H1 (cell line): ENCODE measurements around the gene MTNR1A. TPM values are rescaled to one million over a fixed set of nuclear protein-coding genes. Genes with fewer than 3 reads are reported as not detected.

ENCODE experiments used
- CTCF ChIA-PET: fragments of 300-600 bp; sonication (Branson Sonifier 250); formaldehyde crosslinking; loops from one replicate; lab custom pipeline; 2021; ENCODE audit not compliant: partially characterized antibody; lab: Charles Lee
- POLR2A ChIA-PET: fragments of 300-600 bp; sonication (Branson Sonifier 250); formaldehyde crosslinking; loops from one replicate; lab custom pipeline; 2021; ENCODE audit warnings: inconsistent platforms; ENCODE audit not compliant: partially characterized antibody; lab: Charles Lee
- DNase-seq, 2 experiments: peaks; one replicate each; pipeline versions ENCODE4 v3.0.0 to v3.0.0-alpha.2; 2010 to 2022; ENCODE audit warnings: low spot score in 2 of 2, low read depth in 1 of 2, mixed read lengths in 1 of 2
- FAIRE-seq: peaks from 2 replicates; lab custom pipeline; 2011; peaks lifted over from hg19 to GRCh38; lab: Jason Lieb, UNC
- H2AFZ ChIP-seq: 2 replicates; pipeline ENCODE4 v1.8.1; 2012; ENCODE audit warnings: low read length, inconsistent platforms
- H2AK5ac ChIP-seq: 2 replicates; pipeline ENCODE4 v1.6.1; 2013; ENCODE audit warnings: low read depth, low read length
- H2BK120ac ChIP-seq: replicated peaks from 2 replicates; pipeline ENCODE3; 2013; ENCODE audit warnings: low read depth, low read length, inconsistent platforms
- H2BK12ac ChIP-seq: 2 replicates; pipeline ENCODE4 v1.6.1; 2013; ENCODE audit warnings: low read depth, low read length
- H2BK15ac ChIP-seq: 2 replicates; pipeline ENCODE4 v1.6.1; 2013; ENCODE audit warnings: low read length
- H2BK20ac ChIP-seq: 2 replicates; pipeline ENCODE4 v1.6.1; 2013; ENCODE audit warnings: low read length
- H2BK5ac ChIP-seq: 2 replicates; pipeline ENCODE4 v1.6.1; 2013; ENCODE audit warnings: low read depth, low read length
- H3K14ac ChIP-seq: 2 replicates; pipeline ENCODE4 v1.6.1; 2013; ENCODE audit warnings: inconsistent platforms; ENCODE audit not compliant: insufficient read length
- H3K18ac ChIP-seq: 2 replicates; pipeline ENCODE4 v1.6.1; 2013; ENCODE audit warnings: low read length; ENCODE audit errors: extremely low read depth
- H3K23ac ChIP-seq: 2 replicates; pipeline ENCODE4 v1.6.1; 2013; ENCODE audit warnings: inconsistent platforms; ENCODE audit not compliant: insufficient read length
- H3K23me2 ChIP-seq: 2 replicates; pipeline ENCODE4 v1.6.1; 2013; ENCODE audit warnings: low read depth, low read length
- H3K27ac ChIP-seq: 2 replicates; pipeline ENCODE4 v1.6.1; 2011; ENCODE audit warnings: low read depth, low read length, inconsistent platforms
- H3K27me3 ChIP-seq, 4 experiments: replicated peaks in 1 of 4; 1 replicate in 1 of 4; 2 replicates in 3 of 4; pipeline versions ENCODE4 v1.6.1 to v1.8.1; 2011 to 2013; ENCODE audit warnings: low read length in 3 of 4, mild to moderate bottlenecking in 3 of 4, inconsistent platforms in 2 of 4, mixed read lengths in 2 of 4, moderate library complexity in 1 of 4; ENCODE audit not compliant: control insufficient read depth in 3 of 4, insufficient read depth in 3 of 4; ENCODE audit errors: extremely low read depth in 1 of 4
- H3K36me3 ChIP-seq, 4 experiments: 2 replicates each; pipeline versions ENCODE4 v1.6.1 to v1.8.1; 2011 to 2013; ENCODE audit warnings: mild to moderate bottlenecking in 4 of 4, low read length in 3 of 4, moderate library complexity in 2 of 4, control low read depth in 1 of 4, inconsistent platforms in 1 of 4; ENCODE audit not compliant: insufficient read depth in 4 of 4, control insufficient read depth in 2 of 4
- H3K4ac ChIP-seq: replicated peaks from 2 replicates; pipeline ENCODE3; 2013; ENCODE audit warnings: low read length, low read depth, mixed read lengths, inconsistent platforms; ENCODE audit not compliant: insufficient read length
- H3K4me1 ChIP-seq, 4 experiments: replicated peaks in 1 of 4; 1 replicate in 1 of 4; 2 replicates in 3 of 4; pipeline versions ENCODE4 v1.6.1 to v1.8.1; 2011 to 2013; ENCODE audit warnings: low read length in 3 of 4, inconsistent platforms in 2 of 4, mixed read lengths in 1 of 4; ENCODE audit not compliant: insufficient read depth in 4 of 4, control insufficient read depth in 3 of 4
- H3K4me2 ChIP-seq, 2 experiments: 2 replicates each; pipeline versions ENCODE4 v1.6.1 to v1.8.1; 2011 to 2013; ENCODE audit warnings: low read depth in 2 of 2, low read length in 2 of 2, control low read depth in 1 of 2, inconsistent platforms in 1 of 2, mild to moderate bottlenecking in 1 of 2; ENCODE audit not compliant: insufficient read depth in 1 of 2
- H3K4me3 ChIP-seq, 4 experiments: fragments of 200-600, 300-600 bp in 1 of 4; sonication (generic), shearing (Covaris generic), sonication (Bioruptor Twin) in 1 of 4; 2 replicates each; pipeline versions ENCODE4 v1.5.1 to v1.8.1; 2011 to 2016; ENCODE audit warnings: low read length in 4 of 4, low read depth in 3 of 4, control low read depth in 2 of 4, inconsistent platforms in 2 of 4, mild to moderate bottlenecking in 2 of 4, mixed read lengths in 1 of 4, moderate library complexity in 1 of 4; ENCODE audit not compliant: insufficient read depth in 2 of 4; ENCODE audit errors: extremely low read depth in 1 of 4
- H3K56ac ChIP-seq: replicated peaks from 2 replicates; pipeline ENCODE3; 2013; ENCODE audit warnings: low read depth, mild to moderate bottlenecking, mixed read lengths, low read length, inconsistent platforms; ENCODE audit not compliant: insufficient read length
- H3K79me1 ChIP-seq: 2 replicates; pipeline ENCODE4 v1.6.1; 2013; ENCODE audit warnings: low read depth, low read length, control low read depth
- H3K79me2 ChIP-seq, 2 experiments: 2 replicates each; pipeline versions ENCODE4 v1.6.1 to v1.8.1; 2012 to 2013; ENCODE audit warnings: low read length in 2 of 2, mild to moderate bottlenecking in 2 of 2, inconsistent platforms in 1 of 2; ENCODE audit not compliant: insufficient read depth in 2 of 2, control insufficient read depth in 1 of 2
- H3K9ac ChIP-seq, 4 experiments: replicated peaks in 1 of 4; 1 replicate in 1 of 4; 2 replicates in 3 of 4; pipeline versions ENCODE4 v1.6.1 to v1.8.1; 2011 to 2013; ENCODE audit warnings: low read depth in 3 of 4, low read length in 3 of 4, control low read depth in 2 of 4, mild to moderate bottlenecking in 2 of 4, moderate library complexity in 2 of 4, inconsistent platforms in 1 of 4; ENCODE audit errors: extremely low read depth in 1 of 4
- H3K9me3 ChIP-seq, 2 experiments: 2 replicates each; pipeline versions ENCODE4 v1.6.1 to v1.8.1; 2012 to 2013; ENCODE audit warnings: mild to moderate bottlenecking in 2 of 2, moderate library complexity in 2 of 2, control low read depth in 1 of 2, inconsistent platforms in 1 of 2, low read depth in 1 of 2, low read length in 1 of 2, mixed read lengths in 1 of 2; ENCODE audit not compliant: insufficient read depth in 2 of 2
- H4K20me1 ChIP-seq, 2 experiments: replicated peaks in 1 of 2; 2 replicates each; pipeline versions ENCODE3 to v1.8.1; 2011 to 2013; ENCODE audit warnings: inconsistent platforms in 2 of 2, low read length in 2 of 2, mild to moderate bottlenecking in 1 of 2; ENCODE audit not compliant: insufficient read depth in 2 of 2, control insufficient read depth in 1 of 2
- H4K5ac ChIP-seq: 2 replicates; pipeline ENCODE4 v1.6.1; 2013; ENCODE audit warnings: low read length, low read depth, mixed read lengths, inconsistent platforms; ENCODE audit not compliant: insufficient read length
- H4K8ac ChIP-seq: 2 replicates; pipeline ENCODE4 v1.8.0; 2013; ENCODE audit warnings: mild to moderate bottlenecking, moderate library complexity, low read length, inconsistent platforms; ENCODE audit not compliant: insufficient read depth; ENCODE audit errors: extremely low read depth
- H4K91ac ChIP-seq: replicated peaks from 2 replicates; pipeline ENCODE3; 2013; ENCODE audit warnings: low read length, mixed read lengths, inconsistent platforms; ENCODE audit not compliant: insufficient read length
- NANOG ChIP-seq: IDR thresholded peaks from 2 replicates; pipeline ENCODE4 v1.6.1; 2011; ENCODE audit warnings: low read length, low read depth, mild to moderate bottlenecking, inconsistent platforms; ENCODE audit not compliant: insufficient read depth, poor library complexity, severe bottlenecking
- RXRA ChIP-seq: IDR thresholded peaks from 2 replicates; pipeline ENCODE4 v1.6.1; 2011; ENCODE audit warnings: low read depth, mild to moderate bottlenecking, low read length, moderate library complexity; ENCODE audit not compliant: insufficient read depth
- ZNF274 ChIP-seq: IDR thresholded peaks from 2 replicates; pipeline ENCODE4 v1.7.0; 2012; ENCODE audit warnings: low read length, borderline replicate concordance; ENCODE audit errors: extremely low read depth
- WGBS, 2 experiments: shearing (Covaris generic) in 1 of 2; methylation state at CpG; one replicate each; pipeline versions ENCODE4 v1.1.6 to v1.1.7; 2013 to 2015; ENCODE audit warnings: low lambda C conversion rate in 2 of 2, mixed read lengths in 2 of 2, inconsistent platforms in 1 of 2, low coverage in 1 of 2, missing lambda C conversion rate in 1 of 2; ENCODE audit not compliant: insufficient replicate concordance in 2 of 2, insufficient coverage in 1 of 2, insufficient read length in 1 of 2; ENCODE audit errors: extremely low coverage in 1 of 2, missing lambda C conversion rate in 1 of 2; 5-methylcytosine and 5-hydroxymethylcytosine counted together
- polyA plus RNA-seq, 7 experiments: library from polyadenylated mRNA; depleted of rRNA in 3 of 7; stranded (reverse) in 5 of 7; unstranded in 2 of 7; fragments of >200 nt in 5 of 7; fragments of 200-250 nt in 2 of 7; gene quantifications; 1 replicate in 5 of 7; 2 replicates in 1 of 7; 4 replicates in 1 of 7; pipeline versions ENCODE4 v1.2.1 to v1.2.3, GENCODE V29; 2011 to 2013; ENCODE audit warnings: missing spikeins in 2 of 7, mixed read lengths in 2 of 7
- total RNA-seq: library from RNA; stranded (reverse); fragmentation: NEBNext Ultra II Directional; extraction: Animal tissue kit (Norgen Biotek cat#: 25700); gene quantifications from 2 replicates; pipeline ENCODE4 v1.2.1, GENCODE V29; 2021
- TF ChIP-seq, protein P1 (sequence below): IDR thresholded peaks from 2 replicates; pipeline ENCODE4 v1.6.1; 2012; ENCODE audit warnings: inconsistent platforms

The MTNR1A gene
- total and polyA plus RNA-seq, 2 of the 8 experiments (the other 6 are each of a cell fraction or from before 2014, with no cell fraction given): 0.45 to 1.0 TPM

- no peak overlapping the region for H2BK12ac ChIP-seq
Measured at GRCh38 chr4:186592445-186592844, 37.1 kb upstream of the MTNR1A start.

More at GRCh38 chr4:186592445-186592844, 37.1 kb upstream of the MTNR1A start:
- POLR2A ChIA-PET: interaction anchor here (1.2 kb wide), 1 partner anchor 130 kb away, joined by 3 read pairs; no protein-coding TSS in a partner anchor
- Histone ChIP-seq H3K9ac (no peak overlapping the region), H2BK5ac (no peak overlapping the region), H2AK5ac (no peak overlapping the region), H3K23me2 (no peaks in the 10 kb centered on the region), H3K9me3 (no peaks in the 10 kb centered on the region; a peak in 1 of 4 replicates), H3K27me3 (no peaks in the 10 kb centered on the region), H4K5ac (no peak overlapping the region), H3K14ac (no peak overlapping the region), H3K79me2 (no peaks in the 10 kb centered on the region), H3K4ac (no peak overlapping the region), H4K20me1 (peaks cover 0 to 4% of the 10 kb centered on the region in 2 experiments), H2BK15ac (no peak overlapping the region), H3K27ac (no peak overlapping the region), H3K79me1 (no peaks in the 10 kb centered on the region), H3K36me3 (peaks cover 20 to 70% (median 45%) of the 10 kb centered on the region in 4 experiments), H2AFZ (no peak overlapping the region), H2BK20ac (no peak overlapping the region), H3K4me3 (no peak overlapping the region), H3K23ac (no peak overlapping the region), H3K56ac (no peak overlapping the region), H3K4me1 (no peaks in the 10 kb centered on the region; a peak in 1 of 7 replicates), H2BK120ac (no peak overlapping the region), H4K91ac (no peak overlapping the region), H4K8ac (no peak overlapping the region), H3K4me2 (no peak overlapping the region), H3K18ac (no peak overlapping the region)
- WGBS, 2 experiments: 89% methylated on average over 8 of the region's 8 CpGs; no CpG with 5 or more reads in 1 of the 2 experiments
- DNase-seq (no peak), FAIRE-seq (no peak)
- CTCF ChIA-PET: interaction anchor here (1.1 to 2.0 kb wide), 4 partner anchors 11 to 128 kb away, joined by 3 to 7 read pairs (median 4); no protein-coding TSS in a partner anchor
- TF ChIP-seq NANOG (no peak), ZNF274 (no peak), RXRA (no peak)
- TF ChIP-seq, protein P1, sequence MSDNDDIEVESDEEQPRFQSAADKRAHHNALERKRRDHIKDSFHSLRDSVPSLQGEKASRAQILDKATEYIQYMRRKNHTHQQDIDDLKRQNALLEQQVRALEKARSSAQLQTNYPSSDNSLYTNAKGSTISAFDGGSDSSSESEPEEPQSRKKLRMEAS: no peak
